Mesenchymal stem cell (in vitro differentiated cells and primary cell): ENCODE data around the gene SYT8.
A peak's percentile ranks its signal among the peaks of the same experiment; 100 is the strongest.

ENCODE experiments used
- DNase-seq: peaks from one replicate; pipeline ENCODE4 v3.0.0-alpha.2; 2013
- H2AFZ ChIP-seq: one replicate; pipeline ENCODE4 v1.6.1; 2013; ENCODE audit warnings: low read depth, mild to moderate bottlenecking, control low read depth, inconsistent platforms, low read length, moderate library complexity
- H2AK5ac ChIP-seq: 2 replicates; pipeline ENCODE4 v1.6.1; 2013; ENCODE audit warnings: low read length, moderate library complexity, mild to moderate bottlenecking, inconsistent platforms; ENCODE audit not compliant: severe bottlenecking
- H2BK120ac ChIP-seq: one replicate; pipeline ENCODE4 v1.6.1; 2013; ENCODE audit warnings: low read depth, mild to moderate bottlenecking, inconsistent platforms, low read length, moderate library complexity
- H2BK12ac ChIP-seq, 2 experiments: one replicate each; pipeline ENCODE4 v1.6.1; 2013; ENCODE audit warnings: inconsistent platforms in 2 of 2, low read length in 2 of 2, mild to moderate bottlenecking in 2 of 2, moderate library complexity in 2 of 2, control low read depth in 1 of 2
- H2BK15ac ChIP-seq: one replicate; pipeline ENCODE4 v1.6.1; 2013; ENCODE audit warnings: mild to moderate bottlenecking, low read depth, inconsistent platforms; ENCODE audit not compliant: poor library complexity, severe bottlenecking
- H2BK5ac ChIP-seq: 2 replicates; pipeline ENCODE4 v1.6.1; 2013; ENCODE audit warnings: low read depth, mild to moderate bottlenecking, low read length, control low read depth, inconsistent platforms; ENCODE audit not compliant: poor library complexity, severe bottlenecking
- H3K14ac ChIP-seq, 2 experiments: one replicate each; pipeline ENCODE4 v1.6.1; 2013; ENCODE audit warnings: inconsistent platforms in 2 of 2, low read length in 2 of 2, control low read depth in 1 of 2, mild to moderate bottlenecking in 1 of 2, moderate library complexity in 1 of 2
- H3K18ac ChIP-seq, 2 experiments: one replicate each; pipeline ENCODE4 v1.6.1; 2013; ENCODE audit warnings: inconsistent platforms in 2 of 2, low read length in 2 of 2, control low read depth in 1 of 2, low read depth in 1 of 2, mild to moderate bottlenecking in 1 of 2
- H3K23ac ChIP-seq, 2 experiments: one replicate each; pipeline ENCODE4 v1.6.1; 2013; ENCODE audit warnings: inconsistent platforms in 2 of 2, low read length in 2 of 2, mild to moderate bottlenecking in 2 of 2, moderate library complexity in 2 of 2, control low read depth in 1 of 2
- H3K27ac ChIP-seq: 2 replicates; pipeline ENCODE4 v1.5.1; 2013; ENCODE audit warnings: mild to moderate bottlenecking, moderate library complexity, low read length, control low read depth, inconsistent platforms; ENCODE audit not compliant: poor library complexity, severe bottlenecking
- H3K27me3 ChIP-seq, 2 experiments: 2 replicates each; pipeline versions ENCODE4 v1.6.1 to v1.7.0; 2013; ENCODE audit warnings: low read length in 2 of 2, mild to moderate bottlenecking in 2 of 2, moderate library complexity in 2 of 2, control low read depth in 1 of 2, inconsistent platforms in 1 of 2; ENCODE audit not compliant: control insufficient read depth in 1 of 2, insufficient read depth in 1 of 2
- H3K36me3 ChIP-seq, 2 experiments: 2 replicates each; pipeline versions ENCODE4 v1.6.1 to v1.7.0; 2013; ENCODE audit warnings: low read length in 2 of 2, control low read depth in 1 of 2, inconsistent platforms in 1 of 2, low read depth in 1 of 2, mild to moderate bottlenecking in 1 of 2; ENCODE audit not compliant: insufficient read depth in 2 of 2, control insufficient read depth in 1 of 2
- H3K4ac ChIP-seq, 2 experiments: one replicate each; pipeline ENCODE4 v1.6.1; 2013; ENCODE audit warnings: inconsistent platforms in 2 of 2, low read length in 2 of 2, mild to moderate bottlenecking in 2 of 2, moderate library complexity in 2 of 2, control low read depth in 1 of 2, low read depth in 1 of 2
- H3K4me1 ChIP-seq: 2 replicates; pipeline ENCODE4 v1.6.1; 2013; ENCODE audit warnings: low read depth, low read length, control low read depth; ENCODE audit not compliant: control insufficient read depth, insufficient read depth
- H3K4me2 ChIP-seq: 2 replicates; pipeline ENCODE4 v1.6.1; 2013; ENCODE audit warnings: low read length, mild to moderate bottlenecking, inconsistent platforms; ENCODE audit not compliant: poor library complexity, severe bottlenecking
- H3K4me3 ChIP-seq, 2 experiments: 2 replicates each; pipeline versions ENCODE4 v1.5.1 to v1.7.0; 2013; ENCODE audit warnings: low read length in 2 of 2, mild to moderate bottlenecking in 2 of 2, control low read depth in 1 of 2, low read depth in 1 of 2; ENCODE audit not compliant: insufficient read depth in 1 of 2
- H3K79me1 ChIP-seq: replicated peaks from 2 replicates; pipeline ENCODE4 v1.6.1; 2013; ENCODE audit warnings: mild to moderate bottlenecking, control low read depth, low read length, inconsistent platforms; ENCODE audit not compliant: poor library complexity, severe bottlenecking
- H3K9ac ChIP-seq: 2 replicates; pipeline ENCODE4 v1.7.0; 2013; ENCODE audit warnings: mild to moderate bottlenecking, low read length, moderate library complexity
- H3K9me3 ChIP-seq: 2 replicates; pipeline ENCODE4 v1.7.0; 2013; ENCODE audit warnings: mild to moderate bottlenecking, low read length; ENCODE audit not compliant: control insufficient read depth
- H4K8ac ChIP-seq: one replicate; pipeline ENCODE4 v1.6.1; 2013; ENCODE audit warnings: inconsistent platforms, mild to moderate bottlenecking, low read length, moderate library complexity
- H4K91ac ChIP-seq: one replicate; pipeline ENCODE4 v1.6.1; 2013; ENCODE audit warnings: mild to moderate bottlenecking, low read length, inconsistent platforms
- WGBS: methylation state at CpG from one replicate; pipeline ENCODE4 v1.1.7; 2013; ENCODE audit warnings: mixed read lengths; 5-methylcytosine and 5-hydroxymethylcytosine counted together

Gene SYT8

DNA sequence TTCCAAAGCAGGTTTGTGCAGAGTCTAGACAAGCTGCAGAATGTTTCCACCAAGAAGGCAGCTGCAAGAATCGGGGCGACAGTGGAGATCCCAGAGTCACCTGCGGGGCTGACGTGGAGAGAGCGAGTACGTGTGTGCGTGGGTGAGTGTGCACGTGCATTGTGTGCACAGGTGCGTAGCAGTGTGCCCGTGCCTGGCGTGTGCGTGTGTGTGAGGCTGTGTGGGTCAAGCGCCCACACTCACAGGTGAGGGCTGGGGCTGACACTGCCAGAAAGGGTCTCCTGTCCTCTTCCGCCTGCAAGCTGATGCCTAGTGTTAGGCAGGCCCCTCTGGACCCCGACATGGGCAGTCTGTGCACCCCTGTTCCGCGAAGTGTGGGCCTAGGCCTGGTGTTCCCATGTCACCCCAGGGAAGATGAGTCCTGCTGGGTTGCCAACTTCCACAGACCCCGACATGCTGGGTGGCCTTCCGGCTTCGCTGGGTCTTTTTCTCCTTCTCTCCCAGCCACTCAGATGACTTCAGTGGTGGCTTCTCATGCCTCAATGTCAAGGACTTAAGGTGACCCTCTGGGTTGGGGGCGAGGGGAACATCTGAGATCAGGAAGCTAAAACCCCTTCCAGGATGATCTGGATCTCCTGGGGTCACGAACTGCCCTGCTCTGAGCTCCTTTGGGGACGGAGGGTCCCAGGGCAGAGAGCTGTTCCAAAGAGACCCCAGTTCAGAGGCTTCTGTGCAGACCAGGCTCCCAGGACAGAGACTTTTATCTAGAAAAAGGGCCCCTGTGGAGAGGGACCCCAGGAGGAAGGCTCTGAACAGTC, 10.4 kb upstream of the SYT8 start:
- Histone ChIP-seq H3K4me1 (peaks cover 52% of the 10 kb centered on the region), H3K4me2 (no peak overlapping the region), H3K4me3 (no peak overlapping the region), H2BK5ac (no peak overlapping the region), H2AFZ (no peak overlapping the region), H2BK15ac (no peak overlapping the region), H2BK12ac (no peak overlapping the region), H4K91ac (no peak overlapping the region), H3K9ac (no peak overlapping the region), H3K4ac (no peak overlapping the region), H3K27me3 (peaks cover 0 to 44% of the 10 kb centered on the region in 2 experiments), H3K79me1 (no peaks in the 10 kb centered on the region), H3K36me3 (no peaks in the 10 kb centered on the region), H3K18ac (no peak overlapping the region), H3K23ac (no peak overlapping the region), H3K9me3 (peaks cover 14% of the 10 kb centered on the region), H2BK120ac (no peak overlapping the region), H4K8ac (no peak overlapping the region), H3K14ac (peak overlapping the region in 1 of 2 experiments; percentile 9), H3K27ac (no peak overlapping the region), H2AK5ac (peak overlapping the region; percentile 69)
- DNase-seq = no peak
- 87% methylated on average over 23 of the region's 23 CpGs for WGBS

DNA sequence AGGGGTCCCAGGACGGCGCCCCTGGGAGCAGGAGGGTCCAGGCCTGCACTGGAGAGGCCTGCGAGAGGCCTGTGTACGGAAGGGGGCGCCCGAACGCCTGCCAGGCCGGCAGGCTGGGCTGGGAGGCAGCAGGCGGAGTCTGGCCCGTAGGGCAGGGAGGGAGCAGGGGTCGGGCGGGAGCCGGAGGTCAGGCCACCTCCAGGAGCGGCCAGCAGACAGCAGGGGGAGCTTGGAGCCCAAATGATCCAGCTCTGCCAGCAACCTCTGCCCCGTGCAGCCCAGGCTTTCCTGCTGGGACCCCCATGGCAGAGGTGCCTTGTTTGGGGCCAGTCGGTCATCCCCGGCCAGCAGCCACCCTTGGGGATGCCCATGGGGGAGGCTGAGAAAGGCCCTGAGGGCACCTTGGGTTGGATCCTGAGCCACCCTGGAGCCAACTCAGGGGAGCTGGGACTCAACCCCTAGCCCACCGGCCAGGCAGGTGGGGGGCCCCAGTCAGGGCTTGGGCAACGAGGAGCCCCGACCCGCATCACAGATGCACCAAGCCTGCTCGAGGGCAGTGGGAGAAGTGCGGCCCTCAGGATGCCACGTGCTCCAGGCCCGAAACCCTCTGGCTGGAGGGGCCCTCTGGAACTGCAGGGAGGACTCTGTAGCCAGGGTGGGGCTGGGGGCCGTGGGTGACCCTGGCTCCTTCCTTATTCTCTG, 9.6 kb upstream of the SYT8 start:
- no peak overlapping the region for H2BK15ac ChIP-seq
- H4K91ac ChIP-seq = no peak overlapping the region
- peaks cover 57% of the 10 kb centered on the region for H3K4me1 ChIP-seq
- H2BK5ac ChIP-seq = no peak overlapping the region
- H4K8ac ChIP-seq = no peak overlapping the region
- no peak overlapping the region for H3K23ac ChIP-seq
- H3K27me3 ChIP-seq = peaks cover 0 to 51% of the 10 kb centered on the region in 2 experiments
- no peak overlapping the region for H3K9ac ChIP-seq
- no peak overlapping the region for H2BK120ac ChIP-seq
- peak overlapping the region in 1 of 2 experiments; percentile 12 for H3K14ac ChIP-seq
- H3K36me3 ChIP-seq = no peaks in the 10 kb centered on the region
- H3K4me3 ChIP-seq = no peak overlapping the region
- H2AFZ ChIP-seq = no peak overlapping the region
- H3K9me3 ChIP-seq = peaks cover 9% of the 10 kb centered on the region
- H2AK5ac ChIP-seq = peak overlapping the region; percentile 21
- no peaks in the 10 kb centered on the region for H3K79me1 ChIP-seq
- no peak overlapping the region for H2BK12ac ChIP-seq
- H3K18ac ChIP-seq = no peak overlapping the region
- DNase-seq = peak; percentile 23
- no peak overlapping the region for H3K4ac ChIP-seq
- H3K4me2 ChIP-seq = no peak overlapping the region
- no peak overlapping the region for H3K27ac ChIP-seq
- WGBS = 43% methylated on average over 26 of the region's 26 CpGs

- Histone ChIP-seq H2BK12ac (no peak overlapping the region), H2BK120ac (no peak overlapping the region), H4K8ac (no peak overlapping the region)
Observed at GRCh38 chr11:1825785-1826451, 8.9 kb upstream of the SYT8 start.

More at GRCh38 chr11:1825785-1826451, 8.9 kb upstream of the SYT8 start:
- Histone ChIP-seq H3K36me3 (no peaks in the 10 kb centered on the region), H3K4me2 (no peak overlapping the region), H3K14ac (peak overlapping the region in 1 of 2 experiments; percentile 13), H4K91ac (no peak overlapping the region), H2BK15ac (no peak overlapping the region), H3K4ac (no peak overlapping the region), H3K4me1 (peaks cover 61% of the 10 kb centered on the region), H3K9me3 (peaks cover 9% of the 10 kb centered on the region), H2AFZ (no peak overlapping the region), H2AK5ac (peak overlapping the region; percentile 37), H3K79me1 (no peaks in the 10 kb centered on the region), H2BK5ac (no peak overlapping the region), H3K9ac (no peak overlapping the region), H3K4me3 (no peak overlapping the region), H3K27ac (no peak overlapping the region), H3K18ac (no peak overlapping the region), H3K27me3 (peaks cover 0 to 55% of the 10 kb centered on the region in 2 experiments), H3K23ac (no peak overlapping the region)
- WGBS = 93% methylated on average over 30 of the region's 33 CpGs
- no peak for DNase-seq
